OCI-LY3 (cell line): ENCODE results near the gene LSP1.

Experiments
- H2AFZ ChIP-seq: fragments of 200-600, 300-600 bp; shearing (Covaris generic); 2 replicates; pipeline ENCODE4 v1.6.0; 2014; ENCODE audit warnings: antibody characterized with exemption, low read depth, low read length
- H3K27ac ChIP-seq: fragments of 200-600, 300-600 bp; sonication (generic); 2 replicates; pipeline ENCODE4 v1.5.1; 2014; ENCODE audit warnings: mild to moderate bottlenecking, low read length, moderate library complexity, mixed read lengths
- H3K27me3 ChIP-seq: fragments of 200-600, 300-600 bp; sonication (generic); 2 replicates; pipeline ENCODE4 v1.6.1; 2014; ENCODE audit warnings: low read depth, low read length, mixed read lengths
- H3K36me3 ChIP-seq: fragments of 200-600, 300-600 bp; sonication (generic); replicated peaks from 2 replicates; pipeline ENCODE3; 2014; ENCODE audit warnings: low read depth, low read length, mixed read lengths
- H3K4me1 ChIP-seq: fragments of 300-600, 200-600 bp; sonication (generic); 2 replicates; pipeline ENCODE4 v1.6.1; 2014; ENCODE audit warnings: low read length, mixed read lengths
- H3K4me2 ChIP-seq: fragments of 200-600, 300-600 bp; sonication (generic); 2 replicates; pipeline ENCODE4 v1.6.1; 2014; ENCODE audit warnings: low read length, mixed read lengths
- H3K4me3 ChIP-seq: fragments of 300-600, 200-600 bp; sonication (generic); 2 replicates; pipeline ENCODE4 v1.5.1; 2014; ENCODE audit warnings: antibody characterized with exemption, mild to moderate bottlenecking, low read length, moderate library complexity
- H3K79me2 ChIP-seq: fragments of 300-600, 200-600 bp; shearing (Covaris generic); 2 replicates; pipeline ENCODE4 v1.6.1; 2014; ENCODE audit warnings: mild to moderate bottlenecking, low read length, mixed read lengths
- H3K9ac ChIP-seq: fragments of 300-600, 200-600 bp; shearing (Covaris generic); 2 replicates; pipeline ENCODE4 v1.6.0; 2014; ENCODE audit warnings: mild to moderate bottlenecking, low read length, moderate library complexity
- H3K9me3 ChIP-seq: fragments of 200-600, 300-600 bp; shearing (Covaris generic); 2 replicates; pipeline ENCODE4 v1.6.1; 2014; ENCODE audit warnings: low read length, mixed read lengths; ENCODE audit not compliant: insufficient read depth
- H4K20me1 ChIP-seq: fragments of 200-600, 300-600 bp; sonication (generic); 2 replicates; pipeline ENCODE4 v1.6.1; 2016; ENCODE audit warnings: low read length, mixed read lengths; ENCODE audit not compliant: insufficient read depth
- EZH2phosphoT487 ChIP-seq: fragments of 200-600 bp; shearing (Covaris generic); IDR thresholded peaks from 2 replicates; pipeline ENCODE4 v1.6.1; 2018; ENCODE audit warnings: antibody characterized with exemption, mixed run types, low read depth
- TF ChIP-seq, protein P1 (sequence below): fragments of 200-600, 300-600 bp; sonication (generic); IDR thresholded peaks from 2 replicates; pipeline ENCODE4 v1.5.1; 2014; ENCODE audit warnings: antibody characterized with exemption, low read length, low read depth

Gene LSP1

DNA sequence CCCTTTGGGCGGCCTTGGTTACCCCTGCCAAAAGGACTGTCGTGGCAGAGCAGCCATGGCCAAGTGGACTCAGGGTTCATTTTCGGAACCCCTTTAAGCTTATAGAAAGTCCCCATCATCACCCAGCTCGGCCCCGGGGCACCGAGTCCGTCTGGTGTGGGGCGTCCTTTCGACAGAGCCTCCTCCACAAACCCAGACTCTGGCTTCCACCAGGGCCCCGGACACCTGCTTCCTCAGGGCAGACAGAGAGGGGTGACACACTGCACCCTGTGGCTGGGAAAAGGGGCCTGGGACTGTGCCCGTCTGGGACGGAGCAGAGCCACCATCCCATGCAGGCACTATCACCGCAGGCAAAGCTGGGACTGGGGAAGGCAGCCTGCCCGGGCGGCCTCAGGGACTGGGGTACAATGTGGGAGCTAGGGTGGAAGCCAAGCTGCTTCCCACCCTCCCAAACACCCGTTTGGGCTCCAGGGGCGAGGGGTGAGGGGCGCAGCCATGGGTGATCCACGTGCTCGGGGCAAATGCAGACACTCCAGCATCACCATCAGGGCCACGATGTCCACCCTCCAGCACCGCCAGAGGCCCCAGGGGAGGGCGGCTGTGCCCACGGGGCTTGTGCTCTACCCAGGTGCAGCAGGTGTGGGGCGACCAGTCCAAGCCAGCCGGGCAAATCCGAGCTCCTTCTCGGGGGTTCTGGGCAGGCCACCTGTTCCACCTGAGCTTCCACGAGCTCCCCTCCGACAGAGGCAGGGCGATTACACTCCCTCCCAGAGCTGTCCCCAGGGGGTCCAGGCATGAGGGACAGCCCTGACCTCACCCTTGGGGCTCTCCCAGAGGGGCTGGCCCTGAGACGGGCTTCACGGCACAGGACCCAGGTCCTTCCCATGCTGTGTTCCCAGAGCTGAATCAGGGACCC, 82.5 kb downstream of the LSP1 start:
- Histone ChIP-seq H3K9me3 (no peaks in the 10 kb centered on the region), H3K4me2 (no peak overlapping the region), H3K9ac (no peak overlapping the region), H3K79me2 (no peaks in the 10 kb centered on the region), H3K27ac (no peak overlapping the region), H3K27me3 (0 out of 2 replicates have a peak, but pooled peaks cover 9% of the 10 kb centered on the region), H3K36me3 (no peaks in the 10 kb centered on the region), H3K4me3 (no peak overlapping the region), H4K20me1 (no peaks in the 10 kb centered on the region), H3K4me1 (no peaks in the 10 kb centered on the region), H2AFZ (no peak overlapping the region)
- TF ChIP-seq, protein P1, sequence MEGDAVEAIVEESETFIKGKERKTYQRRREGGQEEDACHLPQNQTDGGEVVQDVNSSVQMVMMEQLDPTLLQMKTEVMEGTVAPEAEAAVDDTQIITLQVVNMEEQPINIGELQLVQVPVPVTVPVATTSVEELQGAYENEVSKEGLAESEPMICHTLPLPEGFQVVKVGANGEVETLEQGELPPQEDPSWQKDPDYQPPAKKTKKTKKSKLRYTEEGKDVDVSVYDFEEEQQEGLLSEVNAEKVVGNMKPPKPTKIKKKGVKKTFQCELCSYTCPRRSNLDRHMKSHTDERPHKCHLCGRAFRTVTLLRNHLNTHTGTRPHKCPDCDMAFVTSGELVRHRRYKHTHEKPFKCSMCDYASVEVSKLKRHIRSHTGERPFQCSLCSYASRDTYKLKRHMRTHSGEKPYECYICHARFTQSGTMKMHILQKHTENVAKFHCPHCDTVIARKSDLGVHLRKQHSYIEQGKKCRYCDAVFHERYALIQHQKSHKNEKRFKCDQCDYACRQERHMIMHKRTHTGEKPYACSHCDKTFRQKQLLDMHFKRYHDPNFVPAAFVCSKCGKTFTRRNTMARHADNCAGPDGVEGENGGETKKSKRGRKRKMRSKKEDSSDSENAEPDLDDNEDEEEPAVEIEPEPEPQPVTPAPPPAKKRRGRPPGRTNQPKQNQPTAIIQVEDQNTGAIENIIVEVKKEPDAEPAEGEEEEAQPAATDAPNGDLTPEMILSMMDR, result no peak
- no peak for TF ChIP-seq EZH2phosphoT487

DNA sequence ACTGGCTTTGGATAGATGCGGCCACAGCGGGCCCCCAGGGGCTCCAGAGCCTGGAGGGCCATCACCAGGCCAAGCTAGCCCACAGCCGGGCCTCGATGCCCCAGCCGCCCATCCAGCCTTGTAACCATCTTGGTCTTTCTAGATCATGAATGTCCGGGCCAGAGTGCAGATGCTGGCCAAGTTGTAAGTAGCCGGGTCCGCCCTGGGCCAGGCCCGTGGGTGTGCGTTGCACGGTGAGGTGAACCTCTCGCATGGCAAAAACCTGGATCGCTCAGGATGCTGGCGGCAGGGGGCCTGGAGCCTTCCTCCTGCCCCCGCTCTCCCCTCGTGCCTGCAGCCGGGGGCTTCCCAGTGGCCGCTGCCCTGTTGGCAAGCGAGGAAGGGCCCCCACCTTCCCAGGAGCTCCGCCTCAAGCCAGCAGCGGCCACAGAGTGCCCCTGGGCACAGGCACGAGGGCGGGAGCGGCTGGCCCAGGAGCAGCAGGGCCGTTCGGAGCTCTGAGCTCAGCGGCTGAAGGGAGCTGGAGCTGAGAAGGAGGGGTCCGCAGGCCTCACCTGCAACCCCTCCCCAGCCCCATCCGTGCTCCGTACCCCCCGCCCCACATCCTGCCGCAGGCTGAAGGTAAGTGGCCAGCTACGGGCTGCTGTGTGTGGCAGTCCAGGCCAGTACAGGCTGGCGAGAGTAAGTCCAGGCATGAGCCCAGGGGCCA, 83.3 kb downstream of the LSP1 start:
- Histone ChIP-seq H2AFZ (no peak overlapping the region), H3K4me1 (no peaks in the 10 kb centered on the region), H3K4me2 (no peak overlapping the region), H3K9me3 (no peaks in the 10 kb centered on the region), H3K27me3 (0 out of 2 replicates have a peak, but pooled peaks cover 2% of the 10 kb centered on the region), H3K4me3 (no peak overlapping the region), H3K36me3 (no peaks in the 10 kb centered on the region), H4K20me1 (no peaks in the 10 kb centered on the region), H3K27ac (no peak overlapping the region), H3K9ac (no peak overlapping the region), H3K79me2 (no peaks in the 10 kb centered on the region)
- TF ChIP-seq, protein P1, result no peak
- TF ChIP-seq EZH2phosphoT487, result no peak

DNA sequence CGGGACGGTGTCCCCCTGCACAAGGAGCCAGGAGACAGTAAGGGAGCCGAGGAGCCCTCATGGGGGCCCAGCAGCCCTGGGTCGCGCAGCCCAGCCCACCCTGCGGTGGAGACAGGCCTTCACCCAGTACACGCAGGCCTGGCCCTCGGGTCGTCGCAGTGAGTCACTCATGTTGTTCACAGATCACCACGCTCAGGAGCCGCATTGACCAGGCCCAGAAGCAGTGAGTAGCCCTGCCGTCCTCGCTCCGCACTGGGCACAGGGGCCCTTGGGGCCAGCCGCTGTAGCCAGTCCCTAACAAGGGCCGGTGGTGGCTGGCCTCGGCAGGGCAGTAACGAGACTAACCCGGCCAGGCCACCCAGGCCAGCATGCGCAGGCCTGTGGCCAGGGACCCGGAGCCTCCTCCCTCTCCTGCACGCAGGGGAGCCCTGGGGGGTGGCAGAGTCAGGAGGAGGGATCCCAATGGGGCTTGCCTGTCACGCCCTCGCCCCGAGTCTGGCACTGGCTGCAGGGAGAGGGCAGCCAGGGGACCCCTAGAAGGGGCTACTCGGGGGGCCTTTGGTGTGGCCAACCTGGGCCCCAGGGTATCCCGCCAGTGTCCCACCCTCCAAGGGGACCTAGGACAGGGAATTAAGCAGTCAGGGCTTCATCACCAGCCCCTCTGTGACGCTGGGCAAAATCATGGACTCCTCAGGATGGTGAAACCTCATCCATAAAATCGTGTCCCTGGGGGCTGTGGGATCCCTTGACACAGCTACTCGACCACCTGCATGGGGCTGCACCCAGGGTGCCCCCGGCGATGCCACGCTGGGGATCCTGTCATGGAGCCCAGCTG, 84.1 kb downstream of the LSP1 start:
- Histone ChIP-seq H3K4me2 (no peak overlapping the region), H3K9ac (no peak overlapping the region), H3K79me2 (no peaks in the 10 kb centered on the region), H3K4me3 (no peak overlapping the region), H3K4me1 (no peaks in the 10 kb centered on the region), H3K27me3 (no peaks in the 10 kb centered on the region), H4K20me1 (no peaks in the 10 kb centered on the region), H3K36me3 (no peaks in the 10 kb centered on the region), H3K9me3 (no peaks in the 10 kb centered on the region), H3K27ac (no peak overlapping the region), H2AFZ (no peak overlapping the region)
- TF ChIP-seq, protein P1, result no peak
- TF ChIP-seq EZH2phosphoT487, result no peak
